Activated CD4-positive, alpha-beta T cell treated with anti-CD3 and anti-CD28 coated beads for 36 hours (primary cell): ENCODE results near the gene TGFBI. TPM values are rescaled to one million over a fixed set of nuclear protein-coding genes. Genes with fewer than 3 reads are reported as not detected.
"Not testable (repeated sequence)": the region's sequence is repeated elsewhere in the genome, so short reads cannot be mapped to it uniquely, and the experiment has no call there.

Experiments
- ATAC-seq: fragments of 200-7000 bp; cut with Tn5 transposase; one replicate; pipeline ENCODE4 v1.10.0; 2021; ENCODE audit warnings: mild to moderate bottlenecking, moderate library complexity
- CTCF ChIA-PET: fragments of 350-600 bp; sonication (Branson Sonifier 250); formaldehyde crosslinking; loops from one replicate; lab custom pipeline; 2021; ENCODE audit warnings: antibody characterized with exemption; lab: Charles Lee
- POLR2A ChIA-PET: fragments of 350-600 bp; sonication (Branson Sonifier 250); formaldehyde crosslinking; loops from one replicate; lab custom pipeline; 2021; ENCODE audit warnings: antibody characterized with exemption, inconsistent platforms; lab: Charles Lee
- DNase-seq: peaks from one replicate; pipeline ENCODE4 v3.0.0-alpha.2; 2020
- H3K27ac Mint-ChIP-seq: one replicate; pipeline ENCODE4 v1.8.0; 2021; ENCODE audit warnings: mixed read lengths
- H3K27me3 Mint-ChIP-seq: one replicate; pipeline ENCODE4 v1.8.0; 2021; ENCODE audit warnings: mixed read lengths
- H3K36me3 Mint-ChIP-seq: one replicate; pipeline ENCODE4 v1.8.0; 2021; ENCODE audit warnings: low read depth, mixed read lengths
- H3K4me1 Mint-ChIP-seq: one replicate; pipeline ENCODE4 v1.8.0; 2021; ENCODE audit warnings: mixed read lengths
- H3K4me3 Mint-ChIP-seq: one replicate; pipeline ENCODE4 v1.8.0; 2021; ENCODE audit warnings: mild to moderate bottlenecking, moderate library complexity, mixed read lengths
- H3K9me3 Mint-ChIP-seq: one replicate; pipeline ENCODE4 v1.8.0; 2021; ENCODE audit warnings: low read depth, mixed read lengths
- intact Hi-C, 2 experiments: fragments of 100-400 bp; cut with DNase I in 1 of 2; cut with micrococcal nuclease in 1 of 2; formaldehyde crosslinking; loops; one replicate each; pipeline versions ENCODE4 v1.14.2 to v1.15.1; 2022 to 2024; cut with DNase I, micrococcal nuclease
- total RNA-seq, 2 experiments: library from RNA; stranded (reverse); gene quantifications; one replicate each; pipeline ENCODE4 v1.2.3, GENCODE V29; 2021

The TGFBI gene
- total RNA-seq, 2 experiments from 2014 or later: not detected

GRCh38 chr5:136038635-136039034 is 9.8 kb downstream of the TGFBI start:
- DNase-seq (no peak), ATAC-seq (no peak)
- Mint-ChIP-seq H3K4me3 (no peak overlapping the region), H3K36me3 (no peaks in the 10 kb centered on the region), H3K9me3 (no peaks in the 10 kb centered on the region), H3K27ac (no peak overlapping the region), H3K27me3 (no peaks in the 10 kb centered on the region), H3K4me1 (peaks cover 35% of the 10 kb centered on the region)
- POLR2A ChIA-PET: no interaction called here
- intact Hi-C loops: loop anchor here in 1 of 2 experiments (5.0 kb wide), 1 partner anchor 94 kb away; the partner anchor contains the start of gene SMAD5
- CTCF ChIA-PET: no interaction called here

GRCh38 chr5:136039202-136039601 is 10.4 kb downstream of the TGFBI start:
- no peaks in the 10 kb centered on the region for H3K36me3 Mint-ChIP-seq
- ATAC-seq: no peak
- H3K27me3 Mint-ChIP-seq: no peaks in the 10 kb centered on the region
- ChIA-PET POLR2A (no interaction called here), CTCF (no interaction called here)
- intact Hi-C loops: loop anchor here in 1 of 2 experiments (5.0 kb wide), 1 partner anchor 93 kb away; the partner anchor contains the start of gene SMAD5
- H3K27ac Mint-ChIP-seq: no peak overlapping the region
- peaks cover 35% of the 10 kb centered on the region for H3K4me1 Mint-ChIP-seq
- no peak for DNase-seq
- H3K4me3 Mint-ChIP-seq: no peak overlapping the region
- no peaks in the 10 kb centered on the region for H3K9me3 Mint-ChIP-seq

GRCh38 chr5:136040746-136041415 is 12.1 kb downstream of the TGFBI start:
- Mint-ChIP-seq H3K4me3 (no peak overlapping the region), H3K4me1 (peaks cover 33% of the 10 kb centered on the region), H3K27ac (no peak overlapping the region), H3K36me3 (no peaks in the 10 kb centered on the region), H3K9me3 (no peaks in the 10 kb centered on the region), H3K27me3 (no peaks in the 10 kb centered on the region)
- intact Hi-C loops: no loop called here
- ChIA-PET CTCF (interaction anchor here (0.7 to 1.1 kb wide), 3 partner anchors 10 to 835 kb away, joined by 3 to 6 read pairs (median 4); no protein-coding TSS in a partner anchor), POLR2A (no interaction called here)
- no peak for DNase-seq
- ATAC-seq: no peak

- H3K36me3 Mint-ChIP-seq: no peaks in the 10 kb centered on the region
- intact Hi-C loops: no loop called here
- peaks cover 21% of the 10 kb centered on the region for H3K4me1 Mint-ChIP-seq
- ChIA-PET POLR2A (no interaction called here), CTCF (interaction anchor here (0.6 kb wide), 1 partner anchor 650 kb away, joined by 4 read pairs; no protein-coding TSS in a partner anchor)
- ATAC-seq (peak; percentile 6), DNase-seq (no peak)
- H3K9me3 Mint-ChIP-seq: no peaks in the 10 kb centered on the region
- H3K4me3 Mint-ChIP-seq: no peak overlapping the region
- no peak overlapping the region for H3K27ac Mint-ChIP-seq
- no peaks in the 10 kb centered on the region for H3K27me3 Mint-ChIP-seq
Observed at GRCh38 chr5:136042156-136042555, 13.4 kb downstream of the TGFBI start.

- peak overlapping the region; percentile 30 for H3K27ac Mint-ChIP-seq
- intact Hi-C loops: no loop called here
- no peaks in the 10 kb centered on the region for H3K27me3 Mint-ChIP-seq
- H3K4me1 Mint-ChIP-seq: peaks cover 16% of the 10 kb centered on the region
- CTCF ChIA-PET: interaction anchor here (0.6 kb wide), 1 partner anchor 650 kb away, joined by 4 read pairs; no protein-coding TSS in a partner anchor
- POLR2A ChIA-PET: no interaction called here
- no peaks in the 10 kb centered on the region for H3K9me3 Mint-ChIP-seq
- ATAC-seq: peak; percentile 80
- no peak overlapping the region for H3K4me3 Mint-ChIP-seq
- peak; percentile 13 for DNase-seq
- H3K36me3 Mint-ChIP-seq: no peaks in the 10 kb centered on the region
Observed at GRCh38 chr5:136042665-136043121, 13.9 kb downstream of the TGFBI start.

GRCh38 chr5:136043551-136043950 is 14.8 kb downstream of the TGFBI start:
- POLR2A ChIA-PET: no interaction called here
- CTCF ChIA-PET: interaction anchor here (0.7 to 1.0 kb wide), 2 partner anchors 10 to 39 kb away, joined by 3 to 4 read pairs; no protein-coding TSS in a partner anchor
- Mint-ChIP-seq H3K9me3 (no peaks in the 10 kb centered on the region), H3K36me3 (no peaks in the 10 kb centered on the region), H3K27ac (no peak overlapping the region), H3K4me3 (no peak overlapping the region), H3K4me1 (peaks cover 11% of the 10 kb centered on the region), H3K27me3 (no peaks in the 10 kb centered on the region)
- DNase-seq (no peak), ATAC-seq (no peak)
- intact Hi-C loops: no loop called here

- DNase-seq (no peak), ATAC-seq (no peak)
- Mint-ChIP-seq H3K36me3 (no peaks in the 10 kb centered on the region), H3K9me3 (no peaks in the 10 kb centered on the region), H3K4me3 (no peak overlapping the region), H3K27ac (no peak overlapping the region), H3K4me1 (peaks cover 11% of the 10 kb centered on the region), H3K27me3 (no peaks in the 10 kb centered on the region)
- ChIA-PET CTCF (interaction anchor here (1.0 kb wide), 1 partner anchor 38 kb away, joined by 4 read pairs; no protein-coding TSS in a partner anchor), POLR2A (no interaction called here)
- intact Hi-C loops: no loop called here
Observed at GRCh38 chr5:136043968-136044610, 15.3 kb downstream of the TGFBI start.

- peaks cover 11% of the 10 kb centered on the region for H3K4me1 Mint-ChIP-seq
- H3K27me3 Mint-ChIP-seq, H3K4me3 Mint-ChIP-seq, intact Hi-C loops, ATAC-seq, H3K36me3 Mint-ChIP-seq, POLR2A ChIA-PET, CTCF ChIA-PET, DNase-seq, H3K27ac Mint-ChIP-seq, H3K9me3 Mint-ChIP-seq: not testable (repeated sequence)
Observed at GRCh38 chr5:136045026-136045425, 16.2 kb downstream of the TGFBI start.

GRCh38 chr5:136046246-136046645 is 17.5 kb downstream of the TGFBI start:
- Mint-ChIP-seq H3K27me3 (no peaks in the 10 kb centered on the region), H3K4me1 (peaks cover 11% of the 10 kb centered on the region), H3K9me3 (no peaks in the 10 kb centered on the region), H3K36me3 (no peaks in the 10 kb centered on the region), H3K4me3 (no peak overlapping the region), H3K27ac (no peak overlapping the region)
- intact Hi-C loops: no loop called here
- ChIA-PET CTCF (interaction anchor here (0.5 to 0.6 kb wide), 2 partner anchors 30 to 103 kb away, joined by 3 read pairs; no protein-coding TSS in a partner anchor), POLR2A (no interaction called here)
- no peak for ATAC-seq
- DNase-seq: no peak

- Mint-ChIP-seq H3K36me3 (no peaks in the 10 kb centered on the region), H3K27ac (no peak overlapping the region), H3K9me3 (no peaks in the 10 kb centered on the region), H3K27me3 (no peaks in the 10 kb centered on the region), H3K4me3 (no peak overlapping the region), H3K4me1 (peaks cover 2% of the 10 kb centered on the region)
- ChIA-PET POLR2A (interaction anchor here (0.6 kb wide), 1 partner anchor 86 kb away, joined by 4 read pairs; no protein-coding TSS in a partner anchor), CTCF (no interaction called here)
- intact Hi-C loops: no loop called here
- ATAC-seq: no peak
- no peak for DNase-seq
Observed at GRCh38 chr5:136047858-136048257, 19.1 kb downstream of the TGFBI start.

GRCh38 chr5:136048966-136049365 is 20.2 kb downstream of the TGFBI start:
- Mint-ChIP-seq H3K27me3 (no peaks in the 10 kb centered on the region), H3K27ac (no peak overlapping the region), H3K36me3 (no peaks in the 10 kb centered on the region), H3K9me3 (no peaks in the 10 kb centered on the region), H3K4me3 (no peak overlapping the region), H3K4me1 (no peaks in the 10 kb centered on the region)
- intact Hi-C loops: no loop called here
- no peak for ATAC-seq
- CTCF ChIA-PET: interaction anchor here (0.6 kb wide), 1 partner anchor 111 kb away, joined by 3 read pairs; no protein-coding TSS in a partner anchor
- POLR2A ChIA-PET: no interaction called here
- no peak for DNase-seq
